Measurements from ENCODE around the gene NALF2. TPM values are rescaled to one million over a fixed set of nuclear protein-coding genes. Genes with fewer than 3 reads are reported as not detected.

NALF2 gene
- total RNA-seq (ENCODE audit: insufficient read depth, low replicate concordance) = 0.24 TPM

- peak; percentile 61 for DNase-seq (ENCODE audit: low spot score)
These were observed at the start of gene NALF2 for GRCh38 chrX:69503782-69504625. NALF2 (plus strand) TSS chrX:69504326; CDS start chrX:69505283, 957 bp downstream.

- DNase-seq (ENCODE audit: low spot score) = no peak
These were observed 46.4 kb upstream of the NALF2 start for GRCh38 chrX:69457756-69458155.

GRCh38 chrX:69466546-69466945 lies 37.6 kb upstream of the NALF2 start:
- DNase-seq (ENCODE audit: low spot score) = no peak

GRCh38 chrX:69469975-69470374 lies 34.2 kb upstream of the NALF2 start:
- no peak for DNase-seq (ENCODE audit: low spot score)

- DNase-seq (ENCODE audit: low spot score) = no peak
These were observed 14.5 kb upstream of the NALF2 start for GRCh38 chrX:69489625-69490024.

GRCh38 chrX:69493193-69493592 lies 10.9 kb upstream of the NALF2 start:
- DNase-seq (ENCODE audit: low spot score) = no peak

- DNase-seq (ENCODE audit: low spot score) = no peak
These were observed 10.4 kb upstream of the NALF2 start for GRCh38 chrX:69493766-69494165.

GRCh38 chrX:69496183-69496582 lies 7.9 kb upstream of the NALF2 start:
- DNase-seq (ENCODE audit: low spot score) = no peak

GRCh38 chrX:69501429-69501828 lies 2.7 kb upstream of the NALF2 start:
- no peak for DNase-seq (ENCODE audit: low spot score)

GRCh38 chrX:69503228-69503781 lies 821 bp upstream of the NALF2 start:
- DNase-seq (ENCODE audit: low spot score) = no peak

- no peak for DNase-seq (ENCODE audit: low spot score)
These were observed 793 bp downstream of the NALF2 start for GRCh38 chrX:69504626-69505612.

GRCh38 chrX:69505772-69506616 lies 1.9 kb downstream of the NALF2 start:
- DNase-seq (ENCODE audit: low spot score) = no peak

GRCh38 chrX:69506617-69507499 lies 2.7 kb downstream of the NALF2 start:
- no peak for DNase-seq (ENCODE audit: low spot score)

GRCh38 chrX:69507500-69507789 lies 3.3 kb downstream of the NALF2 start:
- no peak for DNase-seq (ENCODE audit: low spot score)

- DNase-seq (ENCODE audit: low spot score) = no peak
These were observed 4.5 kb downstream of the NALF2 start for GRCh38 chrX:69508610-69509009.

- DNase-seq (ENCODE audit: low spot score) = no peak
These were observed 6.1 kb downstream of the NALF2 start for GRCh38 chrX:69510137-69510715.

- no peak for DNase-seq (ENCODE audit: low spot score)
These were observed 6.9 kb downstream of the NALF2 start for GRCh38 chrX:69510914-69511513.

GRCh38 chrX:69522052-69522451 lies 17.9 kb downstream of the NALF2 start:
- DNase-seq (ENCODE audit: low spot score) = no peak

- DNase-seq (ENCODE audit: low spot score) = no peak
These were observed 19.2 kb downstream of the NALF2 start for GRCh38 chrX:69523314-69523713.
